Effector memory CD4-positive, alpha-beta T cell (primary cell): Measurements from ENCODE around the gene TMEM164.
A peak's percentile ranks its signal among the peaks of the same experiment; 100 is the strongest.
"Not testable (repeated sequence)": the region's sequence is repeated elsewhere in the genome, so short reads cannot be mapped to it uniquely, and the experiment has no call there.

Experiments
- DNase-seq, 3 donors: peaks; one replicate each; pipeline ENCODE4 v3.0.0-alpha.2; 2020
- H3K27ac ChIP-seq: 2 replicates; pipeline ENCODE4 v1.7.0; 2013; ENCODE audit warnings: mild to moderate bottlenecking, low read length, moderate library complexity; ENCODE audit not compliant: insufficient read depth, poor library complexity, severe bottlenecking
- H3K27me3 ChIP-seq: replicated peaks from 2 replicates; pipeline ENCODE4 v1.7.0; 2013; ENCODE audit warnings: mild to moderate bottlenecking, low read length; ENCODE audit not compliant: insufficient read depth, control insufficient read depth, poor library complexity, severe bottlenecking
- H3K36me3 ChIP-seq: 2 replicates; pipeline ENCODE4 v1.7.0; 2013; ENCODE audit warnings: mild to moderate bottlenecking, low read length, moderate library complexity; ENCODE audit not compliant: control insufficient read depth, insufficient read depth
- H3K4me1 ChIP-seq: 2 replicates; pipeline ENCODE4 v1.7.0; 2013; ENCODE audit warnings: low read length, mild to moderate bottlenecking; ENCODE audit not compliant: control insufficient read depth, insufficient read depth, poor library complexity, severe bottlenecking
- H3K4me3 ChIP-seq: 2 replicates; pipeline ENCODE4 v1.7.0; 2013; ENCODE audit warnings: low read length, low read depth, mild to moderate bottlenecking; ENCODE audit not compliant: insufficient read depth, poor library complexity, severe bottlenecking
- H3K9me3 ChIP-seq: 2 replicates; pipeline ENCODE4 v1.7.0; 2013; ENCODE audit warnings: mild to moderate bottlenecking, low read length, moderate library complexity; ENCODE audit not compliant: control insufficient read depth

Gene TMEM164

GRCh38 chrX:109985210-109985609, 17.7 kb upstream of the TMEM164 start:
- not testable (repeated sequence) for DNase-seq, H3K36me3 ChIP-seq, H3K27me3 ChIP-seq, H3K4me3 ChIP-seq, H3K27ac ChIP-seq, H3K9me3 ChIP-seq, H3K4me1 ChIP-seq

GRCh38 chrX:109987884-109988283, 15.0 kb upstream of the TMEM164 start:
- Histone ChIP-seq H3K27me3 (no peaks in the 10 kb centered on the region), H3K27ac (no peak overlapping the region), H3K4me3 (no peak overlapping the region), H3K4me1 (peaks cover 6% of the 10 kb centered on the region), H3K9me3 (no peaks in the 10 kb centered on the region), H3K36me3 (no peaks in the 10 kb centered on the region)
- DNase-seq, result no peak

- peaks cover 6% of the 10 kb centered on the region for H3K4me1 ChIP-seq
- no peak overlapping the region for H3K4me3 ChIP-seq
- no peaks in the 10 kb centered on the region for H3K27me3 ChIP-seq
- H3K9me3 ChIP-seq, result no peaks in the 10 kb centered on the region
- H3K27ac ChIP-seq, result no peak overlapping the region
- DNase-seq, result no peak
- H3K36me3 ChIP-seq, result no peaks in the 10 kb centered on the region
Observed at GRCh38 chrX:109990582-109991276, 12.2 kb upstream of the TMEM164 start.

- H3K9me3 ChIP-seq, result no peaks in the 10 kb centered on the region
- no peaks in the 10 kb centered on the region for H3K36me3 ChIP-seq
- H3K27ac ChIP-seq, result no peak overlapping the region
- H3K27me3 ChIP-seq, result no peaks in the 10 kb centered on the region
- no peak overlapping the region for H3K4me3 ChIP-seq
- DNase-seq, result no peak
- H3K4me1 ChIP-seq, result peaks cover 6% of the 10 kb centered on the region
Observed at GRCh38 chrX:109992203-109992602, 10.7 kb upstream of the TMEM164 start.

DNA sequence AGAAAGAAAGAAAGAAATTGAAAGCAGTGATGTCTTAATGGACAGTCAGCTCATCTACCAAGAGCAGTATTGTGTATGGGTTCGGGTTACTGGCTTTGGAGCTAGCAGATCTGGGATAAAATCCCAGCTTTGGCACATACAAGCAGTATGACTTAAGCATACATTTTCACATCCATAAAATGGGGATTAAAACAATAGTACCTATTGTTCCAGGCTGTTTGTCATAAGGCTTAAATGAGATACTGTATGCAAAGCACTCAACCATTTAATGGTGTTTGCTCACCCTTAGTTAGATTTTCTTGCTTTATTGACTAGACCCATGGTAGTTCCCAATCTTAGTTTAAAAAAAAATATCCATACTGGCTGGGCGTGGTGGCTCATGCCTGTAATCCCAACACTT, 7.8 kb upstream of the TMEM164 start:
- Histone ChIP-seq H3K36me3 (no peaks in the 10 kb centered on the region), H3K27me3 (no peaks in the 10 kb centered on the region), H3K27ac (no peak overlapping the region), H3K4me3 (no peak overlapping the region), H3K9me3 (no peaks in the 10 kb centered on the region), H3K4me1 (peaks cover 6% of the 10 kb centered on the region)
- no peak for DNase-seq

GRCh38 chrX:109997786-109998452, 5.0 kb upstream of the TMEM164 start:
- H3K27me3 ChIP-seq, result no peaks in the 10 kb centered on the region
- H3K9me3 ChIP-seq, result no peaks in the 10 kb centered on the region
- no peaks in the 10 kb centered on the region for H3K36me3 ChIP-seq
- DNase-seq, result no peak
- no peak overlapping the region for H3K4me3 ChIP-seq
- H3K27ac ChIP-seq, result no peak overlapping the region
- H3K4me1 ChIP-seq, result peaks cover 3% of the 10 kb centered on the region

DNA sequence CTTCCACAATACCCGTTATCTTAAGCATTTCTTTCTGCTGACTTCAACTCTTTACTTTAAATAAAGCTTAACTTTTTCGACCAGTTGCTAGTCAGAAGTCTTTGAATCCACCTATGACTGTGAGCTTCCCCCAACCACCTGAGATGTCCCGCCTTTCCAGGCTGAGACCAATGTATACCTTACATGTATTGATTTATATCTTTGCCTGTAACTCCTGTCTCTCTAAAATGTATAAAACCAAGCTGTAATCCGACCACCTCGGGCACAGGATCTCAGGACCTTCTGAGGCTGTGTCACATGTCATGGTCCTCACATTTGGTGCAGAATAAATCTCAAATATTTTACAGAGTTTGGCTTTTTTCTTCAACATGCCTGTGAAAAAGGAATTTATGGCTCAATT, 2.9 kb upstream of the TMEM164 start:
- DNase-seq, result no peak
- Histone ChIP-seq H3K27ac (no peak overlapping the region), H3K4me3 (no peak overlapping the region), H3K36me3 (no peaks in the 10 kb centered on the region), H3K27me3 (no peaks in the 10 kb centered on the region), H3K4me1 (peaks cover 5% of the 10 kb centered on the region), H3K9me3 (no peaks in the 10 kb centered on the region)

GRCh38 chrX:110000847-110001713, 1.8 kb upstream of the TMEM164 start:
- Histone ChIP-seq H3K27ac (no peak overlapping the region), H3K4me1 (peaks cover 5% of the 10 kb centered on the region), H3K9me3 (no peaks in the 10 kb centered on the region), H3K4me3 (no peak overlapping the region), H3K27me3 (no peaks in the 10 kb centered on the region), H3K36me3 (no peaks in the 10 kb centered on the region)
- DNase-seq, result no peak

GRCh38 chrX:110001740-110002299, 1.1 kb upstream of the TMEM164 start:
- H3K27me3 ChIP-seq, result no peaks in the 10 kb centered on the region
- H3K4me3 ChIP-seq, result peak overlapping the region; percentile 55
- no peaks in the 10 kb centered on the region for H3K36me3 ChIP-seq
- peak overlapping the region; percentile 47 for H3K27ac ChIP-seq
- no peaks in the 10 kb centered on the region for H3K9me3 ChIP-seq
- DNase-seq, result no peak
- peaks cover 6% of the 10 kb centered on the region for H3K4me1 ChIP-seq
